Measurements from ENCODE around the gene TOR1AIP2. TPM values are rescaled to one million over a fixed set of nuclear protein-coding genes. Genes with fewer than 3 reads are reported as not detected.

The TOR1AIP2 gene
- total and polyA plus RNA-seq, 2 donors (not counting 3 experiments of a cell fraction or from before 2014, with no cell fraction given) = 18.6 to 101 TPM

- ChIA-PET POLR2A (no interaction called here), CTCF (interaction anchor here (2.4 to 2.7 kb wide), 2 partner anchors 13 to 17 kb away, joined by 10 to 14 read pairs; no protein-coding TSS in a partner anchor)
- dilution Hi-C loops (cut with MboI; ENCODE audit: extremely low pct_ligation_motif_present, low sequenced_read_pairs) = no loop called here
- H3K9me1 ChIP-seq (replicated peaks; ENCODE audit: control insufficient read depth, extremely low read depth, insufficient read depth, low read length) = no peaks in the 10 kb centered on the region
- H4K20me1 ChIP-seq (replicated peaks; ENCODE audit: control insufficient read depth, extremely low read depth, insufficient read depth, low read length) = no peaks in the 10 kb centered on the region
- intact Hi-C loops (cut with micrococcal nuclease) = no loop called here
- no peak for FAIRE-seq
- H3K27ac ChIP-seq (ENCODE audit: insufficient read depth, low read depth, low read length) = no peak overlapping the region
- H3K9me3 ChIP-seq (replicated peaks; ENCODE audit: control insufficient read depth, insufficient read depth, low read length) = no peaks in the 10 kb centered on the region
- peaks cover 0 to 6% of the 10 kb centered on the region in 2 experiments for H3K27me3 ChIP-seq (ENCODE audit: control insufficient read depth in 2 of 2, insufficient read depth in 2 of 2, low read length in 2 of 2)
- H2AFZ ChIP-seq (ENCODE audit: low read depth, low read length) = no peak overlapping the region
- TF ChIP-seq EZH2 (IDR thresholded peaks at IDR 0.05; ENCODE audit: borderline replicate concordance, low read depth, low read length, severe bottlenecking) = no peak
- TF ChIP-seq POLR2AphosphoS5 (IDR thresholded peaks at IDR 0.05; ENCODE audit: insufficient read depth, low read depth, low read length) = no peak
- TF ChIP-seq POLR2A (IDR thresholded peaks at IDR 0.05; ENCODE audit: low read depth, low read length) = no peak
- no peak for TF ChIP-seq JUN (IDR thresholded peaks at IDR 0.05; ENCODE audit: borderline replicate concordance, insufficient read depth, insufficient read length, low read depth)
- TF ChIP-seq MYC (IDR thresholded peaks at IDR 0.05; ENCODE audit: low read depth, low read length) = no peak
- TF ChIP-seq MAX (IDR thresholded peaks at IDR 0.05; ENCODE audit: insufficient read depth, insufficient read length) = no peak
- no peak for TF ChIP-seq CTCF (IDR thresholded peaks at IDR 0.05; ENCODE audit: extremely low read depth in 1 of 2, insufficient read depth in 1 of 2, low read depth in 1 of 2, low read length in 2 of 2)
- TF ChIP-seq GATA2 (IDR thresholded peaks at IDR 0.05; ENCODE audit: insufficient read depth, insufficient read length, low read depth, low read length) = no peak
- TF ChIP-seq FOS (IDR thresholded peaks at IDR 0.05; ENCODE audit: borderline replicate concordance, insufficient read depth, low read length) = no peak
- H3K79me2 ChIP-seq (ENCODE audit: control insufficient read depth, insufficient read depth, low read length) = no peaks in the 10 kb centered on the region
- no peaks in the 10 kb centered on the region for H3K36me3 ChIP-seq (ENCODE audit: control insufficient read depth in 2 of 2, extremely low read depth in 1 of 2, insufficient read depth in 2 of 2, low read length in 2 of 2)
- no peak overlapping the region for H3K9ac ChIP-seq (replicated peaks; ENCODE audit: extremely low read depth, insufficient read depth, low read length)
- H3K4me2 ChIP-seq (ENCODE audit: insufficient read depth, low read length) = no peak overlapping the region
- BruUV-seq (replicated peaks) = no TSS peak
- DNase-seq (ENCODE audit: low read depth, low spot score) = no peak
- no peak overlapping the region for H3K4me3 ChIP-seq (replicated peaks in 1 of 3; ENCODE audit: insufficient read depth in 1 of 3, low read depth in 1 of 3, low read length in 3 of 3)
- no peaks in the 10 kb centered on the region for H3K4me1 ChIP-seq (ENCODE audit: control insufficient read depth, extremely low read depth, insufficient read depth, low read length)
Observed at GRCh38 chr1:179831225-179831624, 46.4 kb downstream of the TOR1AIP2 start.

All from endothelial cell of umbilical vein (primary cell).